AG09309 (cell line): Measurements from ENCODE around the gene TNRC6B.
"Not testable (repeated sequence)": the region's sequence is repeated elsewhere in the genome, so short reads cannot be mapped to it uniquely, and the experiment has no call there.

ENCODE experiments used
- DNase-seq: peaks from one replicate; pipeline ENCODE4 v3.0.0-alpha.2; 2010; ENCODE audit warnings: low read depth
- H3K4me3 ChIP-seq: 2 replicates; pipeline ENCODE4 v1.5.1; 2011; ENCODE audit warnings: mild to moderate bottlenecking, low read depth, low read length, moderate library complexity; ENCODE audit not compliant: control insufficient read depth
- CTCF ChIP-seq: IDR thresholded peaks from 2 replicates; pipeline ENCODE4 v1.5.1; 2011; ENCODE audit warnings: mild to moderate bottlenecking, low read depth, low read length, inconsistent platforms; ENCODE audit not compliant: insufficient read depth, control insufficient read depth; ENCODE audit errors: missing control alignments

Gene TNRC6B

GRCh38 chr22:40182231-40182835 is 4.6 kb downstream of the TNRC6B start:
- no peak overlapping the region for H3K4me3 ChIP-seq
- TF ChIP-seq CTCF, result no peak
- no peak for DNase-seq

- no peak overlapping the region for H3K4me3 ChIP-seq
- TF ChIP-seq CTCF, result no peak
- DNase-seq, result peak; percentile 69
These were observed 5.4 kb downstream of the TNRC6B start for GRCh38 chr22:40183029-40183581.

- not testable (repeated sequence) for DNase-seq
These were observed 5.9 kb downstream of the TNRC6B start for GRCh38 chr22:40183603-40184002.

GRCh38 chr22:40187389-40187788 is 9.7 kb downstream of the TNRC6B start:
- TF ChIP-seq CTCF, result no peak
- H3K4me3 ChIP-seq, result no peak overlapping the region

More at GRCh38 chr22:40183603-40184002, 5.9 kb downstream of the TNRC6B start:
- not testable (repeated sequence) for H3K4me3 ChIP-seq

GRCh38 chr22:40189997-40190396 is 12.3 kb downstream of the TNRC6B start:
- no peak overlapping the region for H3K4me3 ChIP-seq
- DNase-seq, result no peak
- TF ChIP-seq CTCF, result no peak

More at GRCh38 chr22:40187389-40187788, 9.7 kb downstream of the TNRC6B start:
- DNase-seq, result no peak

- DNase-seq, result no peak
- no peak overlapping the region for H3K4me3 ChIP-seq
- TF ChIP-seq CTCF, result no peak
These were observed 12.8 kb downstream of the TNRC6B start for GRCh38 chr22:40190501-40190900.
